Neuronal stem cell (in vitro differentiated cells): ENCODE results near the gene SNAI1.

Experiments used
- DNase-seq: peaks from one replicate; pipeline ENCODE4 v3.0.0-alpha.2; 2013; ENCODE audit warnings: low spot score
- H2AFZ ChIP-seq: one replicate; pipeline ENCODE4 v1.6.1; 2013; ENCODE audit warnings: mild to moderate bottlenecking, low read length, inconsistent platforms
- H2AK5ac ChIP-seq: 2 replicates; pipeline ENCODE4 v1.6.1; 2013; ENCODE audit warnings: low read depth, mild to moderate bottlenecking, inconsistent platforms, low read length, moderate library complexity, mixed read lengths
- H2BK120ac ChIP-seq: 2 replicates; pipeline ENCODE4 v1.6.1; 2013; ENCODE audit warnings: low read depth, mild to moderate bottlenecking, inconsistent platforms, low read length, moderate library complexity, mixed read lengths
- H2BK12ac ChIP-seq: one replicate; pipeline ENCODE4 v1.6.1; 2013; ENCODE audit warnings: low read length, inconsistent platforms
- H2BK15ac ChIP-seq: 2 replicates; pipeline ENCODE4 v1.6.1; 2013; ENCODE audit warnings: mild to moderate bottlenecking, low read length, inconsistent platforms, mixed read lengths
- H2BK5ac ChIP-seq: one replicate; pipeline ENCODE4 v1.6.1; 2013; ENCODE audit warnings: inconsistent platforms, mild to moderate bottlenecking, low read length, moderate library complexity
- H3K14ac ChIP-seq: one replicate; pipeline ENCODE4 v1.6.1; 2013; ENCODE audit warnings: low read length, inconsistent platforms
- H3K18ac ChIP-seq: 2 replicates; pipeline ENCODE4 v1.6.1; 2013; ENCODE audit warnings: low read length, inconsistent platforms
- H3K23ac ChIP-seq: 2 replicates; pipeline ENCODE4 v1.6.1; 2013; ENCODE audit warnings: low read depth, mild to moderate bottlenecking, mixed read lengths, low read length, inconsistent platforms; ENCODE audit not compliant: poor library complexity
- H3K27ac ChIP-seq: replicated peaks from 3 replicates; pipeline ENCODE4 v1.5.1; 2013; ENCODE audit warnings: low read length, inconsistent platforms
- H3K27me3 ChIP-seq, 3 experiments: 2 replicates each; pipeline ENCODE4 v1.6.1; 2013; ENCODE audit warnings: low read length in 3 of 3, mild to moderate bottlenecking in 2 of 3, inconsistent platforms in 1 of 3, low read depth in 1 of 3, mixed read lengths in 1 of 3, moderate library complexity in 1 of 3; ENCODE audit not compliant: control insufficient read depth in 3 of 3, insufficient read depth in 3 of 3
- H3K36me3 ChIP-seq, 2 donors: replicated peaks in 1 of 2; 2 replicates each; pipeline ENCODE4 v1.6.1; 2013; ENCODE audit warnings: low read length in 2 of 2; ENCODE audit not compliant: control insufficient read depth in 2 of 2, insufficient read depth in 2 of 2
- H3K4ac ChIP-seq: 2 replicates; pipeline ENCODE4 v1.6.1; 2013; ENCODE audit warnings: inconsistent platforms, mild to moderate bottlenecking, low read length, moderate library complexity
- H3K4me1 ChIP-seq, 2 donors: 1 replicate in 1 of 2; 2 replicates in 1 of 2; pipeline ENCODE4 v1.6.1; 2013; ENCODE audit warnings: low read length in 2 of 2, low read depth in 1 of 2; ENCODE audit not compliant: control insufficient read depth in 2 of 2, insufficient read depth in 1 of 2
- H3K4me2 ChIP-seq: one replicate; pipeline ENCODE4 v1.6.1; 2013; ENCODE audit warnings: mild to moderate bottlenecking, low read length, inconsistent platforms; ENCODE audit not compliant: insufficient read depth, poor library complexity, severe bottlenecking
- H3K4me3 ChIP-seq, 2 donors: 2 replicates each; pipeline ENCODE4 v1.5.1; 2013; ENCODE audit warnings: low read length in 2 of 2, mild to moderate bottlenecking in 2 of 2, inconsistent platforms in 1 of 2, moderate library complexity in 1 of 2
- H3K79me1 ChIP-seq: one replicate; pipeline ENCODE4 v1.6.1; 2013; ENCODE audit warnings: low read depth, mild to moderate bottlenecking, inconsistent platforms, low read length, moderate library complexity
- H3K9ac ChIP-seq: one replicate; pipeline ENCODE4 v1.6.1; 2013; ENCODE audit warnings: mild to moderate bottlenecking, low read depth, low read length, inconsistent platforms; ENCODE audit not compliant: poor library complexity
- H3K9me3 ChIP-seq, 2 donors: replicated peaks in 1 of 2; 2 replicates each; pipeline versions ENCODE3 to v1.6.1; 2013; ENCODE audit warnings: low read length in 2 of 2, mild to moderate bottlenecking in 2 of 2, inconsistent platforms in 1 of 2, low read depth in 1 of 2, mixed read lengths in 1 of 2, moderate library complexity in 1 of 2; ENCODE audit not compliant: control insufficient read depth in 2 of 2, insufficient read depth in 1 of 2
- H4K8ac ChIP-seq: one replicate; pipeline ENCODE4 v1.6.1; 2013; ENCODE audit warnings: low read depth, mild to moderate bottlenecking, inconsistent platforms, low read length, moderate library complexity
- H4K91ac ChIP-seq: one replicate; pipeline ENCODE4 v1.6.1; 2013; ENCODE audit warnings: low read length, low read depth, mild to moderate bottlenecking, inconsistent platforms; ENCODE audit not compliant: poor library complexity
- WGBS, 2 donors: extraction: QIAGEN DNeasy Blood & Tissue Kit; methylation state at CpG; one replicate each; pipeline ENCODE4 v1.1.7; 2013; ENCODE audit warnings: missing lambda C conversion rate in 2 of 2, mixed read lengths in 1 of 2; ENCODE audit not compliant: insufficient read length in 2 of 2, insufficient replicate concordance in 1 of 2; ENCODE audit errors: extremely low coverage in 2 of 2; 5-methylcytosine and 5-hydroxymethylcytosine counted together

Gene SNAI1

DNA sequence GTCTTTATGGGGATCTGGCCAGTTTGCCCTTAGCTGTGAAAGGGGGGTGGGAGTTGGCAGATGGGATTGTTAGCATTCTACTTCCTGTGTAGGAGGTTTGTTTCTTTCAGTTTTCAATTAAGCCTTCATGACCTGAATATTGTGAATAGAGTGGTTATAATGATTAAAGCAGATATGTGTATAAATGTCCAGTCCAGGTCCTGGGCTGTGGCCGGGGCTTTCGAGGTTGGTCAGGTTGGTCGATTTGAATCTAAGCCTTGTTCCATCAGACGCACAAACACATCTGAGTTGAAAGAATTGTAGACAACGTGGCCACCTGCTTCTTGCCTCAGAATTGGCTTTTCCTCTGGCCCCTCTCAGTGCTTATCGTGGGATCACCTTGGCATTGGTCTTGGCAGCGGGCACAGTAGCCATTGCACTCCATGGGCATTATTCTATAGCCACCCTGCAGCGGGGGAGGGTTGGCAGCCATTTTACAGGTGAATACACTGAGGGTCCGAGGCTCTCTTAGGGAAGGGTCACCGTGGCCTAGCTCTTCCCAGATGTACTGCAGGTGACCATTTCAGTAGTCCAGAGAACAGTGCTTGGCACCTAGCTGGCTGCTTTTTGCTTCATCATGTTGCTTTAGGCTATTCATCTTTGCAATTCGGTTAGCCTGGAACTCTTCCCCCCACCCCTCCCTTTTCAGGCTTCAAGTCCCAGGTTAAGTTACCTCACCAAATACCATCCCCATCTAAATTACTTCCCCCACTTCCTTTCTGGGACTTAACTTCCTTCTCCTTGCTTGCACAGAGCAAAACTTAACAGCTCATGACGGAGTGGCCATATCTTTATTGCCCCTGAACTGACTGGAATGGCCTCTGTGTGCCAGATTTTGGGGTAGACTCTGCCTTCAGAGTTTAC, 45.5 kb upstream of the SNAI1 start:
- WGBS, 2 donors = no CpG with 5 or more reads among the region's 12 CpGs
- no peaks in the 10 kb centered on the region for H3K9me3 ChIP-seq
- H4K8ac ChIP-seq = no peak overlapping the region
- H3K9ac ChIP-seq = no peak overlapping the region
- H3K23ac ChIP-seq = no peak overlapping the region
- no peak overlapping the region for H2BK15ac ChIP-seq
- H3K36me3 ChIP-seq = peaks cover 2 to 34% of the 10 kb centered on the region in 2 donors
- no peak overlapping the region for H2AK5ac ChIP-seq
- no peak overlapping the region for H2BK120ac ChIP-seq
- H3K4me3 ChIP-seq = peak overlapping the region; percentile 79 to 98
- no peak overlapping the region for H3K27ac ChIP-seq
- H4K91ac ChIP-seq = no peak overlapping the region
- no peak overlapping the region for H2BK5ac ChIP-seq
- H3K79me1 ChIP-seq = peaks cover 15% of the 10 kb centered on the region
- DNase-seq = no peak
- H3K4ac ChIP-seq = no peak overlapping the region
- H3K18ac ChIP-seq = no peak overlapping the region
- no peak overlapping the region for H3K14ac ChIP-seq
- H3K4me2 ChIP-seq = peak overlapping the region; percentile 98
- H2BK12ac ChIP-seq = no peak overlapping the region
- peak overlapping the region; percentile 92 for H2AFZ ChIP-seq
- peaks cover 6 to 7% of the 10 kb centered on the region in 2 donors for H3K4me1 ChIP-seq
- no peaks in the 10 kb centered on the region for H3K27me3 ChIP-seq

DNA sequence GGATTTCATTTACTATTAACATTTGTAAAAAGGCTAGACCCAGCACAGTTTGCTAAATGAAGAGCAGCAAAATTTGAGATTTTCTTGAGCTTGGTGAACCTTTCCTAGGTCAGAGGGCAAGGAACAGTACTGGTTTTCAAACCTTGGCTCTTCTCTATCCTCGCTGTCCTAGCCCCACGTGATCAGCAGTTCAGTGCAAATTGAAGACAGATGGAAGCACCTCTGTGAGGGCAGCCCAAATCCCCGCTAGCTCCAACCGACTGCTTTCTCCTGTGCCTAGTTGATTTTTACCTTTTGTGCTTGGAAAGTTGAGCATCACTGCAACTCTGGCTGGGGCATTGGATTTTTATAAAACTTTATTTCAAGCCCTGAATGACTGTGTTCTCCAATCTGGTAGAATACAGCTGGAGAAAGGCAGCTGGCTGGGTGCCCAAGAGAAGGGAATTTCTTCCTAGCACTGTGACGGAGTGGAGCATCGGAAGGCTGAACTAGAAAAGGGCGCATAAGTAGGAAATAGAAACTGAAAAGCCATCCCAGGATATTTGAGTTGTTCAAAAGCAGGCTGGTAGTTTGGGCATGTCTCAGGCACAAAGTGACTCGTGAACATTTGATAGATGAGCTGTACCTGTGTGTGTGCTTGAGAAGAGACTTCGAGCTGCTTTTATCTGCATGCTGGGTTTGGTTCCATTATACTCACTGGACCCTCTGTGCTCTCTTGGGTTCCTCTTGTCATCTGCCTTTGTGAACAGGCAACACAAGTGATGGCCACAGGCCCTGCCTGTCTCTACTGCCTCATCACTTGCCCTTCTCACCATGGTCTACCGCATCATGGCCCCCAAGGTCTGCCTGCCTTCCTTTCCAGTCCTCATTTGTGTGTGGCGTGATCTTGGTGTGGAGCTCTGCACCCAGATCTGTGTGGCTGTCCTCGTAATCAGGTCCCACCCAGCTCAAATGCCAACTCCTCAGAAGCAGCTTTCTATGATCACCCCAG, 44.3 kb upstream of the SNAI1 start:
- Histone ChIP-seq H3K4me3 (no peak overlapping the region), H4K91ac (no peak overlapping the region)
- WGBS, 2 donors = no CpG with 5 or more reads among the region's 12 CpGs

GRCh38 chr20:49941456-49941855, 41.3 kb upstream of the SNAI1 start:
- WGBS, 2 donors = no CpG with 5 or more reads among the region's 15 CpGs
- Histone ChIP-seq H2BK5ac (no peak overlapping the region), H2AFZ (no peak overlapping the region), H2BK12ac (no peak overlapping the region), H3K4ac (no peak overlapping the region), H3K9me3 (no peaks in the 10 kb centered on the region), H3K14ac (no peak overlapping the region), H2BK120ac (no peak overlapping the region), H3K23ac (no peak overlapping the region), H4K91ac (no peak overlapping the region), H3K9ac (peak overlapping the region; percentile 45), H3K18ac (no peak overlapping the region), H3K79me1 (peaks cover 18% of the 10 kb centered on the region), H4K8ac (no peak overlapping the region), H2AK5ac (no peak overlapping the region), H3K4me3 (peak overlapping the region in 1 of 2 donors; percentile 33), H3K36me3 (peaks cover 13 to 72% of the 10 kb centered on the region in 2 donors), H3K4me2 (no peak overlapping the region), H3K4me1 (peaks cover 6 to 7% of the 10 kb centered on the region in 2 donors), H3K27ac (no peak overlapping the region), H2BK15ac (no peak overlapping the region), H3K27me3 (no peaks in the 10 kb centered on the region)
- DNase-seq = no peak

More for the DNA sequence above, 44.3 kb upstream of the SNAI1 start:
- Histone ChIP-seq H3K27ac (no peak overlapping the region), H3K18ac (no peak overlapping the region), H3K36me3 (peaks cover 5 to 45% of the 10 kb centered on the region in 2 donors), H2AFZ (no peak overlapping the region), H2AK5ac (no peak overlapping the region), H3K79me1 (peaks cover 18% of the 10 kb centered on the region), H3K9me3 (no peaks in the 10 kb centered on the region), H2BK5ac (no peak overlapping the region), H4K8ac (no peak overlapping the region), H3K4me1 (peaks cover 6 to 7% of the 10 kb centered on the region in 2 donors), H2BK120ac (no peak overlapping the region), H2BK12ac (no peak overlapping the region), H2BK15ac (no peak overlapping the region), H3K9ac (no peak overlapping the region), H3K14ac (no peak overlapping the region), H3K23ac (no peak overlapping the region), H3K4me2 (no peak overlapping the region), H3K4ac (no peak overlapping the region), H3K27me3 (no peaks in the 10 kb centered on the region)
- DNase-seq = no peak
